H9 (cell line): Measurements from ENCODE around the gene MRFAP1. TPM values are rescaled to one million over a fixed set of nuclear protein-coding genes. Genes with fewer than 3 reads are reported as not detected.

Experiments used
- DNase-seq: peaks from one replicate; pipeline ENCODE4 v3.0.0-alpha.2; 2017
- H2AFZ ChIP-seq: one replicate; pipeline ENCODE4 v1.6.1; 2013; ENCODE audit warnings: mild to moderate bottlenecking, low read length, control low read depth, moderate library complexity
- H2AK5ac ChIP-seq: 2 replicates; pipeline ENCODE4 v1.6.1; 2013; ENCODE audit warnings: low read length, control low read depth, mixed read lengths; ENCODE audit not compliant: insufficient read length
- H2BK120ac ChIP-seq: one replicate; pipeline ENCODE4 v1.6.1; 2013; ENCODE audit warnings: low read depth, mild to moderate bottlenecking, low read length, control low read depth, inconsistent platforms; ENCODE audit not compliant: poor library complexity, severe bottlenecking
- H2BK12ac ChIP-seq: 2 replicates; pipeline ENCODE4 v1.6.1; 2013; ENCODE audit warnings: low read length, control low read depth, mixed read lengths, low read depth; ENCODE audit not compliant: insufficient read length
- H2BK15ac ChIP-seq: 2 replicates; pipeline ENCODE4 v1.6.1; 2013; ENCODE audit warnings: low read depth, low read length, control low read depth
- H2BK20ac ChIP-seq: one replicate; pipeline ENCODE4 v1.6.1; 2013; ENCODE audit warnings: low read depth, mild to moderate bottlenecking, low read length, control low read depth, inconsistent platforms; ENCODE audit not compliant: poor library complexity, severe bottlenecking
- H2BK5ac ChIP-seq: 2 replicates; pipeline ENCODE4 v1.6.1; 2013; ENCODE audit warnings: low read length, control low read depth, mixed read lengths; ENCODE audit not compliant: insufficient read length
- H3K14ac ChIP-seq: 2 replicates; pipeline ENCODE4 v1.6.1; 2013; ENCODE audit warnings: low read length, control low read depth; ENCODE audit not compliant: insufficient read depth
- H3K18ac ChIP-seq: 2 replicates; pipeline ENCODE4 v1.6.1; 2013; ENCODE audit warnings: low read depth, mild to moderate bottlenecking, mixed read lengths, low read length, control low read depth; ENCODE audit not compliant: insufficient read length
- H3K23ac ChIP-seq: 2 replicates; pipeline ENCODE4 v1.6.1; 2013; ENCODE audit warnings: low read length, control low read depth, mixed read lengths, low read depth; ENCODE audit not compliant: insufficient read length
- H3K23me2 ChIP-seq: 2 replicates; pipeline ENCODE4 v1.6.1; 2013; ENCODE audit warnings: low read depth, mild to moderate bottlenecking, mixed read lengths, low read length, control low read depth; ENCODE audit not compliant: insufficient read length, poor library complexity, severe bottlenecking
- H3K27ac ChIP-seq: 2 replicates; pipeline ENCODE4 v1.5.1; 2013; ENCODE audit warnings: low read length, control low read depth, mixed read lengths, low read depth; ENCODE audit not compliant: insufficient read length
- H3K27me3 ChIP-seq: 2 replicates; pipeline ENCODE4 v1.6.1; 2013; ENCODE audit warnings: low read length, control low read depth, inconsistent platforms; ENCODE audit not compliant: insufficient read depth
- H3K4ac ChIP-seq: 2 replicates; pipeline ENCODE4 v1.6.1; 2013; ENCODE audit warnings: low read depth, mild to moderate bottlenecking, control low read depth, inconsistent platforms, low read length, moderate library complexity
- H3K4me1 ChIP-seq: 2 replicates; pipeline ENCODE4 v1.6.1; 2013; ENCODE audit warnings: low read length, control low read depth, inconsistent platforms; ENCODE audit not compliant: insufficient read depth
- H3K4me2 ChIP-seq: 2 replicates; pipeline ENCODE4 v1.6.1; 2013; ENCODE audit warnings: low read length, control low read depth, mixed read lengths; ENCODE audit not compliant: insufficient read length, insufficient read depth
- H3K56ac ChIP-seq: 2 replicates; pipeline ENCODE4 v1.6.1; 2013; ENCODE audit warnings: low read depth, mild to moderate bottlenecking, mixed read lengths, low read length, control low read depth; ENCODE audit not compliant: insufficient read length
- H3K79me1 ChIP-seq: 2 replicates; pipeline ENCODE4 v1.6.1; 2013; ENCODE audit warnings: low read depth, mild to moderate bottlenecking, moderate library complexity, low read length, control low read depth, inconsistent platforms; ENCODE audit not compliant: insufficient read depth, poor library complexity, severe bottlenecking
- H3K79me2 ChIP-seq: 2 replicates; pipeline ENCODE4 v1.6.1; 2013; ENCODE audit warnings: low read length, control low read depth, inconsistent platforms; ENCODE audit not compliant: insufficient read depth
- H3K9ac ChIP-seq: 2 replicates; pipeline ENCODE4 v1.6.1; 2013; ENCODE audit warnings: low read length, control low read depth, mixed read lengths; ENCODE audit not compliant: insufficient read length; ENCODE audit errors: extremely low read depth
- H3K9me3 ChIP-seq: one replicate; pipeline ENCODE4 v1.6.1; 2013; ENCODE audit warnings: low read depth, low read length, inconsistent platforms; ENCODE audit not compliant: control insufficient read depth
- H3T11ph ChIP-seq: one replicate; pipeline ENCODE4 v1.6.1; 2013; ENCODE audit warnings: mild to moderate bottlenecking, low read length, control low read depth, inconsistent platforms
- H4K20me1 ChIP-seq: one replicate; pipeline ENCODE4 v1.6.1; 2013; ENCODE audit not compliant: control insufficient read depth, insufficient read length, insufficient read depth
- H4K5ac ChIP-seq: 2 replicates; pipeline ENCODE4 v1.6.1; 2013; ENCODE audit warnings: low read depth, mild to moderate bottlenecking, mixed read lengths, low read length, control low read depth; ENCODE audit not compliant: insufficient read length
- H4K8ac ChIP-seq: replicated peaks from 2 replicates; pipeline ENCODE4 v1.6.1; 2013; ENCODE audit warnings: low read length, control low read depth, mixed read lengths, low read depth; ENCODE audit not compliant: insufficient read length
- H4K91ac ChIP-seq: 2 replicates; pipeline ENCODE4 v1.6.1; 2013; ENCODE audit warnings: low read depth, mild to moderate bottlenecking, moderate library complexity, mixed read lengths, low read length, control low read depth; ENCODE audit not compliant: insufficient read length
- H3K27ac Mint-ChIP-seq, 3 experiments: 2 replicates in 2 of 3; 3 replicates in 1 of 3; pipeline ENCODE4 v1.8.0; 2020 to 2021; ENCODE audit warnings: mixed read lengths in 3 of 3, mild to moderate bottlenecking in 1 of 3, moderate library complexity in 1 of 3
- H3K27me3 Mint-ChIP-seq: 2 replicates; pipeline ENCODE4 v1.8.0; 2021; ENCODE audit warnings: low read depth, mild to moderate bottlenecking, moderate library complexity, mixed read lengths
- H3K36me3 Mint-ChIP-seq, 3 experiments: 2 replicates in 2 of 3; 3 replicates in 1 of 3; pipeline ENCODE4 v1.8.0; 2020 to 2021; ENCODE audit warnings: low read depth in 3 of 3, mixed read lengths in 3 of 3; ENCODE audit not compliant: insufficient read depth in 1 of 3
- H3K4me1 Mint-ChIP-seq, 2 experiments: 2 replicates each; pipeline ENCODE4 v1.8.0; 2020; ENCODE audit warnings: mixed read lengths in 2 of 2
- H3K4me3 Mint-ChIP-seq, 2 experiments: 2 replicates in 1 of 2; 3 replicates in 1 of 2; pipeline ENCODE4 v1.8.0; 2020 to 2021; ENCODE audit warnings: mild to moderate bottlenecking in 2 of 2, mixed read lengths in 2 of 2, moderate library complexity in 1 of 2
- H3K9me3 Mint-ChIP-seq, 2 experiments: 2 replicates in 1 of 2; 3 replicates in 1 of 2; pipeline ENCODE4 v1.8.0; 2020; ENCODE audit warnings: mild to moderate bottlenecking in 2 of 2, mixed read lengths in 2 of 2, moderate library complexity in 1 of 2
- WGBS: extraction: QIAGEN DNeasy Blood & Tissue Kit; methylation state at CpG from one replicate; pipeline ENCODE4 v1.1.7; 2013; ENCODE audit warnings: missing lambda C conversion rate, low lambda C conversion rate, mixed read lengths; ENCODE audit not compliant: insufficient read length; ENCODE audit errors: extremely low coverage; 5-methylcytosine and 5-hydroxymethylcytosine counted together
- total RNA-seq: library from RNA; stranded (reverse); gene quantifications from 2 replicates; pipeline ENCODE4 v1.2.1, GENCODE V29; 2021
- TF ChIP-seq, protein P1 (sequence below): fragments of 200-600 bp; sonication (generic); conservative IDR thresholded peaks from 3 replicates; pipeline ENCODE4 v1.8.0; 2021; ENCODE audit warnings: antibody characterized with exemption, mild to moderate bottlenecking

The MRFAP1 gene
- total RNA-seq, 1 experiment from 2014 or later: 328 TPM

DNA sequence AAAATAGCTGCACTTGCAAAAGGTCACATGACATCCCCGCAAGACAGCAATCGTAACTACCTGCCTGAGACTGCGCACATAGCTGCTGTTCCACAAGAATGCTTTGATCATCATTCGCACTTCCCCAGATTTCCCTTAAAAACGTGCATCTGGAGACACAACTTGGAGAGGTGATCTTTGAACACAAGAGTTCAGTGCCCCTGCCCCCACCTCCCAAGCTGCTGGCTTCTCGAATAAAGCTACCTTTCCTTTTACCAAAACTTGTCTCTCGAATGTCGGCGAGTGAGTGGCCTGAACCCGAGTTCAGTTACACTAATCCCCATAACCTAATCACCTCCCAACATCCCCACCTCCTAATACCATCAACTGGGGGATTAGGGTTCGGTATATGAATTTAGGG, 14.4 kb upstream of the MRFAP1 start:
- DNase-seq: no peak
- Histone ChIP-seq H3K4ac (no peak overlapping the region), H3K27me3 (no peaks in the 10 kb centered on the region), H3K56ac (no peak overlapping the region), H2BK5ac (no peak overlapping the region), H3K4me1 (no peaks in the 10 kb centered on the region), H2BK12ac (no peak overlapping the region), H3K23me2 (no peaks in the 10 kb centered on the region), H4K8ac (no peak overlapping the region), H3K79me1 (no peaks in the 10 kb centered on the region), H2AFZ (no peak overlapping the region), H3K23ac (no peak overlapping the region), H3K27ac (no peak overlapping the region), H4K91ac (no peak overlapping the region), H3K9ac (no peak overlapping the region), H4K5ac (no peak overlapping the region), H3K4me2 (no peak overlapping the region), H3K79me2 (no peaks in the 10 kb centered on the region), H2BK15ac (no peak overlapping the region), H2BK120ac (no peak overlapping the region), H3K14ac (no peak overlapping the region), H3T11ph (no peak overlapping the region), H2AK5ac (no peak overlapping the region), H4K20me1 (no peaks in the 10 kb centered on the region), H3K9me3 (no peaks in the 10 kb centered on the region), H3K18ac (no peak overlapping the region), H2BK20ac (no peak overlapping the region)
- H3K36me3 Mint-ChIP-seq: no peaks in the 10 kb centered on the region
- TF ChIP-seq, protein P1, sequence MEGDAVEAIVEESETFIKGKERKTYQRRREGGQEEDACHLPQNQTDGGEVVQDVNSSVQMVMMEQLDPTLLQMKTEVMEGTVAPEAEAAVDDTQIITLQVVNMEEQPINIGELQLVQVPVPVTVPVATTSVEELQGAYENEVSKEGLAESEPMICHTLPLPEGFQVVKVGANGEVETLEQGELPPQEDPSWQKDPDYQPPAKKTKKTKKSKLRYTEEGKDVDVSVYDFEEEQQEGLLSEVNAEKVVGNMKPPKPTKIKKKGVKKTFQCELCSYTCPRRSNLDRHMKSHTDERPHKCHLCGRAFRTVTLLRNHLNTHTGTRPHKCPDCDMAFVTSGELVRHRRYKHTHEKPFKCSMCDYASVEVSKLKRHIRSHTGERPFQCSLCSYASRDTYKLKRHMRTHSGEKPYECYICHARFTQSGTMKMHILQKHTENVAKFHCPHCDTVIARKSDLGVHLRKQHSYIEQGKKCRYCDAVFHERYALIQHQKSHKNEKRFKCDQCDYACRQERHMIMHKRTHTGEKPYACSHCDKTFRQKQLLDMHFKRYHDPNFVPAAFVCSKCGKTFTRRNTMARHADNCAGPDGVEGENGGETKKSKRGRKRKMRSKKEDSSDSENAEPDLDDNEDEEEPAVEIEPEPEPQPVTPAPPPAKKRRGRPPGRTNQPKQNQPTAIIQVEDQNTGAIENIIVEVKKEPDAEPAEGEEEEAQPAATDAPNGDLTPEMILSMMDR: no peak
- WGBS: no CpG with 5 or more reads among the region's 11 CpGs
- H3K9me3 Mint-ChIP-seq: no peaks in the 10 kb centered on the region
- no peaks in the 10 kb centered on the region; the same call in 1 of the 2 replicates for H3K27me3 Mint-ChIP-seq
- peaks cover 0 to 7% of the 10 kb centered on the region in 2 experiments; a peak in 3 of 4 replicates for H3K4me1 Mint-ChIP-seq
- H3K27ac Mint-ChIP-seq: no peak overlapping the region; a peak in 1 of 7 replicates
- H3K4me3 Mint-ChIP-seq: no peak overlapping the region
